ENCODE measurements around the gene AKNA.

AKNA gene

DNA sequence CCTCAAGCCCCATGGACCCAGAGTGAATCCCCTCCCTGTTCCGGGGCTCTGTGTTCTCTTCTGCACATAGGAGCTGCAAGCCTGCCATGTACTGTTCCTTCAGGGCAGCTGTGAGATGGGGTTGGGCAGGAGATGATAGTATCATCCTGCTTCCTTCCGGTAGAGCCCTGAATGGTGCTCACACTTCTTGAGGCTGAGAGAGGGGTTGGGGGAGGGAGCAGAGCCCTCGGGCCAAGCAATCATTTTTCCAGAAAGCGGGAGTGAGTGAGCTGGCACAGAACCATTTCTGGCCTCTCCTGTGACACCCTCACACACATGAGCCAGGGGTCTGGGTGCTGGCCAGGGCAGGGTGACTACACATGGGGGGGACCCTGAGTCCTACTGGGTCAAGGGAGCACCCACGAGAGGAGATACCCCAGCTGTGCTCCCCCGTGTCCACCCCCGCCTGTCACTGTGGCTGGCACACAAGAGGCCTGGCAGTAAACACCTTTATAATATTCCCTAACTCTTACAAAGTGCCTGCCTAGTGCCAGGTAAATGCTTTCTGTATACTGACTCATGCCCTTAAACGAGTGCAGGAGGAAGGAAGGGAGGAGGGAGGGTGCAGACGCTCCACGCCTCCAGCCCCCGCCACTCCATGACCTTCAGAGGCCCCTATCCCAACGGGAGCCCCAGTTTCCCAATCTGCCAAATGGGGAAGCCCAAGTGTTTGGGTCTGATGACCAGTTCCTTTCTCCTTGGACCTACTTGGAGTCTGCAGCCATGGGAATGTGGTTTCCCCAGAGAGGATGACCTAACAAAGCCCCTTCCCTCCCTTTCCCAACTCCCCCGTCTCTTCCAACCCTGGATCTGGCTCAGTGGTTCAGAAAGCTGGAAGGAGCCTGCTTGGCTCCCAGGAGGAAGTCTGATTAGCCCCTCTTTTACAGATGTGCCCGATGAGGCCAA lies 15.5 kb downstream of the AKNA start:
- H3K9me3 ChIP-seq (ENCODE audit: control insufficient read depth, low read length): no peaks in the 10 kb centered on the region
- no peaks in the 10 kb centered on the region for H3K27me3 ChIP-seq (replicated peaks; ENCODE audit: control insufficient read depth, insufficient read depth, low read length)
- no peak overlapping the region for H3K4me3 ChIP-seq (ENCODE audit: low read length)
- DNase-seq (ENCODE audit: low read depth): no peak
- peaks cover 83% of the 10 kb centered on the region for H3K36me3 ChIP-seq (ENCODE audit: control insufficient read depth, insufficient read depth, low read length, severe bottlenecking)
- peak overlapping the region; percentile 44 for H3K9ac ChIP-seq (ENCODE audit: low read length)
- H3K4me1 ChIP-seq (ENCODE audit: control insufficient read depth, insufficient read depth, low read length): peaks cover 41% of the 10 kb centered on the region

- no peak for DNase-seq (ENCODE audit: low read depth)
- Histone ChIP-seq H3K4me3 (ENCODE audit: low read length) (no peak overlapping the region), H3K36me3 (ENCODE audit: control insufficient read depth, insufficient read depth, low read length, severe bottlenecking) (peaks cover 80% of the 10 kb centered on the region), H3K4me1 (ENCODE audit: control insufficient read depth, insufficient read depth, low read length) (peaks cover 48% of the 10 kb centered on the region), H3K9me3 (ENCODE audit: control insufficient read depth, low read length) (no peaks in the 10 kb centered on the region), H3K27me3 (replicated peaks; ENCODE audit: control insufficient read depth, insufficient read depth, low read length) (no peaks in the 10 kb centered on the region), H3K9ac (ENCODE audit: low read length) (no peak overlapping the region)
These were observed 16.3 kb downstream of the AKNA start for GRCh38 chr9:114371343-114371944.

DNA sequence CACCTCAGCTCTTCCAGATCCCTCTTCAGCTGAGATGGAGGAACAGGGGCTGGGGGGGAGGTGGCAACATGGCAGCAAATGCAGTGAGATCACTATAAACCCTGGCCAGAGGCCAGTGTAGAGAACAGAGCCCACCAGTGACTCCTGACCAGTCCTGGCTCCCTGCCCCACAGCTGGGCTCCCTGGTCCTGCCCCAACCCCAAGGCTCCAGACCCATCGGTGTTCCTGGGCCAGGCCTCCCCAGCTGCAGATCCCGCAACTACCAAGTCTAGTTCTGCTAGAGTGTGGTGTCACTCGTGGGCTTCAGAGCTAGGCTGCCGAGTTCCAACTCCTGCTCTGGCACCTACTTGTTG lies 16.8 kb downstream of the AKNA start:
- no peaks in the 10 kb centered on the region for H3K27me3 ChIP-seq (replicated peaks; ENCODE audit: control insufficient read depth, insufficient read depth, low read length)
- no peaks in the 10 kb centered on the region for H3K9me3 ChIP-seq (ENCODE audit: control insufficient read depth, low read length)
- no peak overlapping the region for H3K4me3 ChIP-seq (ENCODE audit: low read length)
- H3K9ac ChIP-seq (ENCODE audit: low read length): no peak overlapping the region
- DNase-seq (ENCODE audit: low read depth): no peak
- H3K36me3 ChIP-seq (ENCODE audit: control insufficient read depth, insufficient read depth, low read length, severe bottlenecking): peaks cover 78% of the 10 kb centered on the region
- peaks cover 53% of the 10 kb centered on the region for H3K4me1 ChIP-seq (ENCODE audit: control insufficient read depth, insufficient read depth, low read length)

DNA sequence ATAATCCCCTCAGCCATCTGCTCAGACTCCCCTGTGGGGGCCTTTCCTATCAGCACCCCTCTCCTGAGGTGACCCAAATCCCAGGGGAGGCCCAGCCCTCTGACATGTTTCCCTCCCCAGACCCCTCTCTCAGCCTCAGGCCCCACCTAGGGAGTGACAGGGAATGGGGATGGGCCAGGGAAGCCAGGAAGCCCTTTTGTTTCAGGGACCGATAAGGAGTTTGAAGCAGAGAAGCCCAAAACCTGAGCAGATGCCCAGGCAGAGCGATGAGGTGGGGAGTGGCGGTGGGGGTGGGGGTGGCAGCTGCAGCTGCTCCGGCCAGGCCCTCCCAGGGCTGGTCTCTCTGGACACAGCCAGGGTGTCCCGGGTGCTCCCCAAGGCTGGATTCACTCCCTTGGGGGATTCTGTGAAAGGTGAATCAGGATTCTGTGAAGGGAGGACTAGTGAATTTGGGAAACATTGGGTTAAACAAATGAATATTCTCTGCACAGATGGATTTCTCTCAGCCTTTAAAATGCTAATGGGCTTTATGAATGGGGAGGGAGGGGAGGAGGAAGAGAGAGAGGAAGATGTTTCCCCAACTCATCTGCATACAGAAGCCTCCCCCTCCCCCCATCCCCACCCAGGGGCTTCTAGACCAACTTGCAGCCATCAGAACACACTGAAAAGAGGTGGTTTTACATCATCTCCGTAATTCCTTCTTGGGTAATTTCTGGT lies 17.4 kb downstream of the AKNA start:
- no peak for DNase-seq (ENCODE audit: low read depth)
- H3K9ac ChIP-seq (ENCODE audit: low read length): no peak overlapping the region
- no peaks in the 10 kb centered on the region for H3K9me3 ChIP-seq (ENCODE audit: control insufficient read depth, low read length)
- no peaks in the 10 kb centered on the region for H3K27me3 ChIP-seq (replicated peaks; ENCODE audit: control insufficient read depth, insufficient read depth, low read length)
- H3K36me3 ChIP-seq (ENCODE audit: control insufficient read depth, insufficient read depth, low read length, severe bottlenecking): peaks cover 76% of the 10 kb centered on the region
- H3K4me3 ChIP-seq (ENCODE audit: low read length): no peak overlapping the region
- H3K4me1 ChIP-seq (ENCODE audit: control insufficient read depth, insufficient read depth, low read length): peaks cover 57% of the 10 kb centered on the region

DNA sequence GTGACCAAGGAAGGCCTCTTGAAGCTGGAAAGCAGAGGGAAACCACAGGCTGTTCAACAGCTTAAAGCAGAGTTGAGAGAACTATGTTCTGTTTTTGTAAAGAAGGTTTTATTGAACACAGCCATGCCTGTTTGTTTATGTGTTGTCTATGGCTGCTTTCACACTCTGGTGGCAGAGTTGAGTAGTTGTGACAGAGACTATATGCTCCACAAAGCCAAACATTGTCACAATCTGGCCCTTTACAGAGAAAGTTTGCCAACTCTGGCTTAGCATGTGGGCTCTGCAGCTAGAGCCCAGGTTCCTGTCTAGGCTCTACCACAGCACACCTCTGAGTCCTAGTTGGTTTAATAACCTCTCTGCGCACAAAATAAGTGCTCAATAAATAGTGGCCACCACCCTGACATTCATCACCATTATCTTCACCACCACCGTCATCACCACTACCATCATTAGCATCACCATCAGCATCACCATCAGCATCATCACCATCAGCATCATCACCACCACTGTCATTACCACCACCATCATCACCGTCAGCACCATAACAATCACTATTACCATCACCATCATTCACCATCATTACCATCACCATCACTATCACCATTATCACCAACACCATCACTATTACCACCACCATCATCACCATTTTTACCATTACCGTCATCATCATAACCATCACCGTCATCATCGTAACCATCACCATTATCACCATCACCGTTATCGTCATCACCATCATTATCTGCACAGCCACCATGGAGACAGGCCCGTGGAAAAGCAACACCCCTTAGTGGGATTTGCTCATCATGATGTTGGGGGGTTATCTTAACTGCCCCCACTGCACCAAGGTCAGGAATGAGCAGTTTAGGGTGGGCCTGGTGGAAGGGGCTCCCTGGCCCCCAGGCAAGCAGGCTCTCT lies 18.3 kb downstream of the AKNA start:
- peaks cover 66% of the 10 kb centered on the region for H3K4me1 ChIP-seq (ENCODE audit: control insufficient read depth, insufficient read depth, low read length)
- DNase-seq (ENCODE audit: low read depth): no peak

GRCh38 chr9:114367772-114368569 lies 19.8 kb downstream of the AKNA start:
- Histone ChIP-seq H3K9me3 (ENCODE audit: control insufficient read depth, low read length) (no peaks in the 10 kb centered on the region), H3K9ac (ENCODE audit: low read length) (no peak overlapping the region), H3K4me3 (ENCODE audit: low read length) (no peak overlapping the region), H3K36me3 (ENCODE audit: control insufficient read depth, insufficient read depth, low read length, severe bottlenecking) (peaks cover 72% of the 10 kb centered on the region), H3K27me3 (replicated peaks; ENCODE audit: control insufficient read depth, insufficient read depth, low read length) (no peaks in the 10 kb centered on the region), H3K4me1 (ENCODE audit: control insufficient read depth, insufficient read depth, low read length) (peaks cover 67% of the 10 kb centered on the region)
- DNase-seq (ENCODE audit: low read depth): no peak

More for the DNA sequence above, 18.3 kb downstream of the AKNA start:
- Histone ChIP-seq H3K27me3 (replicated peaks; ENCODE audit: control insufficient read depth, insufficient read depth, low read length) (no peaks in the 10 kb centered on the region), H3K36me3 (ENCODE audit: control insufficient read depth, insufficient read depth, low read length, severe bottlenecking) (peaks cover 75% of the 10 kb centered on the region), H3K9ac (ENCODE audit: low read length) (no peak overlapping the region), H3K4me3 (ENCODE audit: low read length) (no peak overlapping the region), H3K9me3 (ENCODE audit: control insufficient read depth, low read length) (no peaks in the 10 kb centered on the region)

GRCh38 chr9:114367366-114367765 lies 20.4 kb downstream of the AKNA start:
- DNase-seq (ENCODE audit: low read depth): no peak
- peak overlapping the region; percentile 56 for H3K9ac ChIP-seq (ENCODE audit: low read length)
- peaks cover 77% of the 10 kb centered on the region for H3K36me3 ChIP-seq (ENCODE audit: control insufficient read depth, insufficient read depth, low read length, severe bottlenecking)
- H3K9me3 ChIP-seq (ENCODE audit: control insufficient read depth, low read length): no peaks in the 10 kb centered on the region
- no peak overlapping the region for H3K4me3 ChIP-seq (ENCODE audit: low read length)
- no peaks in the 10 kb centered on the region for H3K27me3 ChIP-seq (replicated peaks; ENCODE audit: control insufficient read depth, insufficient read depth, low read length)
- peaks cover 62% of the 10 kb centered on the region for H3K4me1 ChIP-seq (ENCODE audit: control insufficient read depth, insufficient read depth, low read length)

DNA sequence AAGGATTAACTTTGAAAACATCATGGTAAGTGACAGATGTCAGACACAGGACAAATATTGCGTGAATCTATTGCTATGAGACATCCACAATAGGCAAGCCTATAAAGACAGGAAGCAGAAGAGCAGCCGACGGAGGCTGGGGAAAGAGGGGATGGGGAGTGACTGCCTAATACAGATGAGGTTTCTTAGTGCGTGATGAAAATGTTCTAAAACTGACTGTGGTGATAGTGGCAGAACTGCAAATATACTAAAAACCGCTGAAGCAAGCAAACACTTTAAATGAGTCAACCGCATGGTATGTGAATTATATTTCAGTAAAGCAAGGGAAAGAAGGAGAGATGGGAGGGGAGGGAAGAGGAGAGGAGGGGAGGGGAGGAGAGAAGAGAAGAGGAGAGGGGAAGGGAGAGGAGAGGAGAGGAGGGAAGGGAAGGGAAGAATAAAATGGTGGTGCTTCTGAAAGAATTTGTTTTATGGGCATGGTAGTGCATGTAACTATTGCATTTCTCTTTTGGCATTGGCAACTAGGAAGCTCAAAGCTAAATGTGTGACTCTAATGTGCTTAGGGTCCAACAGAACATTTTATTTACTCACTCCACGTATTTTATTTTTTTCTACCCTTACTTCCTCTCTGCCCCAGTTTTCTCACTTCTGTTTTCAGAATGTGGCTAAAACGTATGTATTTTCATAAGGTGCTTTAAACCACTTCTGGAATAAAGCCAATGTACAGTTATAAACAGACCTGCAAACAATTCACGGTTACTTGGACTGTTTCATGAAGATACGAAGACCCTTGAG lies 21.3 kb downstream of the AKNA start:
- H3K9ac ChIP-seq (ENCODE audit: low read length): peak overlapping the region; percentile 56
- peak; percentile 87 for DNase-seq (ENCODE audit: low read depth)
- no peaks in the 10 kb centered on the region for H3K27me3 ChIP-seq (replicated peaks; ENCODE audit: control insufficient read depth, insufficient read depth, low read length)
- peaks cover 82% of the 10 kb centered on the region for H3K36me3 ChIP-seq (ENCODE audit: control insufficient read depth, insufficient read depth, low read length, severe bottlenecking)
- H3K9me3 ChIP-seq (ENCODE audit: control insufficient read depth, low read length): no peaks in the 10 kb centered on the region
- H3K4me3 ChIP-seq (ENCODE audit: low read length): no peak overlapping the region
- peaks cover 54% of the 10 kb centered on the region for H3K4me1 ChIP-seq (ENCODE audit: control insufficient read depth, insufficient read depth, low read length)

GRCh38 chr9:114365194-114365593 lies 22.6 kb downstream of the AKNA start:
- DNase-seq (ENCODE audit: low read depth): no peak
- H3K27me3 ChIP-seq (replicated peaks; ENCODE audit: control insufficient read depth, insufficient read depth, low read length): no peaks in the 10 kb centered on the region
- peaks cover 47% of the 10 kb centered on the region for H3K4me1 ChIP-seq (ENCODE audit: control insufficient read depth, insufficient read depth, low read length)
- no peak overlapping the region for H3K4me3 ChIP-seq (ENCODE audit: low read length)
- no peaks in the 10 kb centered on the region for H3K9me3 ChIP-seq (ENCODE audit: control insufficient read depth, low read length)
- peaks cover 83% of the 10 kb centered on the region for H3K36me3 ChIP-seq (ENCODE audit: control insufficient read depth, insufficient read depth, low read length, severe bottlenecking)
- no peak overlapping the region for H3K9ac ChIP-seq (ENCODE audit: low read length)

All from adipocyte (in vitro differentiated cells).